HFF-Myc (cell line): Measurements from ENCODE around the gene MPDU1.

Experiments used
- DNase-seq: peaks from one replicate; pipeline ENCODE4 v3.0.0-alpha.2; 2011; ENCODE audit warnings: low read depth; ENCODE audit errors: extremely low read depth
- H3K4me3 ChIP-seq: replicated peaks from 2 replicates; pipeline ENCODE4 v1.5.1; 2011; ENCODE audit warnings: low read depth, mild to moderate bottlenecking, control low read depth, low read length
- CTCF ChIP-seq: IDR thresholded peaks from 2 replicates; pipeline ENCODE4 v1.5.1; 2012; ENCODE audit warnings: mild to moderate bottlenecking, low read depth, low read length, control low read depth; ENCODE audit errors: missing control alignments

MPDU1 gene

DNA sequence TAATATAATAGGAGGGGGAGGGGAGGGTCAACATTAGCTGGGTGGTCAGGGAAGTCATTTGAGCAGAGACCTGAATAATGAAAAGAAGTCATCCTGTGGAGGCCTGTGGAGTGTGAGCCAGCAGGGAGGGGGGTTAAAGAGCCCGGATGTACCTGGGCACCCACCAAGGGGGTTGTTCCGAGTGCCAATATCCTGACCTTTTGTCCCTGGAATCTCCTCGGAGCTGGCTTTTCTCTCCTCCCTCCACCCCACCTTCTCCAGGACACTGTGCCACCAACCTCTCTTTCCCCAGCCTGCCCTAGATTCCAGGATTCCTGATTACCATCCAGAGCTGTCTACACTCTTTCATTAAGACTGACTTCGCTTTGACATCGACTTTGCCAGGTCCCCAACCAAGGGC lies 52.5 kb downstream of the MPDU1 start:
- no peak for DNase-seq
- no peak overlapping the region for H3K4me3 ChIP-seq
- TF ChIP-seq CTCF = no peak
